Stimulated activated CD4-positive, alpha-beta T cell treated with anti-CD3 and anti-CD28 coated beads, Interleukin-12 subunit alpha, Interleukin-12 subunit beta, amount 100 ng/mL, for 4 hours (primary cell): ENCODE measurements around the gene SCRN1.
"Not testable (repeated sequence)": the region's sequence is repeated elsewhere in the genome, so short reads cannot be mapped to it uniquely, and the experiment has no call there.

Experiments used
- DNase-seq: peaks from one replicate; pipeline ENCODE4 v3.0.0-alpha.2; 2020

Gene SCRN1

GRCh38 chr7:29965030-29965429, 24.6 kb downstream of the SCRN1 start:
- no peak for DNase-seq

- DNase-seq: no peak
Measured at GRCh38 chr7:29962035-29962434, 27.6 kb downstream of the SCRN1 start.

- not testable (repeated sequence) for DNase-seq
Measured at GRCh38 chr7:29961611-29962010, 28.0 kb downstream of the SCRN1 start.

GRCh38 chr7:29958667-29959358, 30.8 kb downstream of the SCRN1 start:
- no peak for DNase-seq

GRCh38 chr7:29957521-29958310, 31.9 kb downstream of the SCRN1 start:
- no peak for DNase-seq

- no peak for DNase-seq
Measured at GRCh38 chr7:29956487-29956836, 33.1 kb downstream of the SCRN1 start.

- DNase-seq: no peak
Measured at GRCh38 chr7:29955799-29956486, 33.7 kb downstream of the SCRN1 start.

GRCh38 chr7:29955075-29955792, 34.4 kb downstream of the SCRN1 start:
- no peak for DNase-seq

- DNase-seq: no peak
Measured at GRCh38 chr7:29953726-29954347, 35.8 kb downstream of the SCRN1 start.

GRCh38 chr7:29951206-29951605, 38.4 kb downstream of the SCRN1 start:
- DNase-seq: no peak

GRCh38 chr7:29950480-29950879, 39.1 kb downstream of the SCRN1 start:
- no peak for DNase-seq

- no peak for DNase-seq
Measured at GRCh38 chr7:29948587-29948986, 41.0 kb downstream of the SCRN1 start.

- DNase-seq: no peak
Measured at GRCh38 chr7:29946428-29947186, 43.0 kb downstream of the SCRN1 start.

- no peak for DNase-seq
Measured at GRCh38 chr7:29945259-29945809, 44.3 kb downstream of the SCRN1 start.

- no peak for DNase-seq
Measured at GRCh38 chr7:29940199-29940598, 49.4 kb downstream of the SCRN1 start.

- DNase-seq: no peak
Measured at GRCh38 chr7:29937132-29937531, 52.5 kb downstream of the SCRN1 start.

- no peak for DNase-seq
Measured at GRCh38 chr7:29935111-29935510, 54.5 kb downstream of the SCRN1 start.

- no peak for DNase-seq
Measured at GRCh38 chr7:29929018-29929807, 60.4 kb downstream of the SCRN1 start.

GRCh38 chr7:29926741-29927140, 62.9 kb downstream of the SCRN1 start:
- no peak for DNase-seq

- no peak for DNase-seq
Measured at GRCh38 chr7:29926216-29926615, 63.4 kb downstream of the SCRN1 start.

GRCh38 chr7:29924684-29925083, 64.9 kb downstream of the SCRN1 start:
- no peak for DNase-seq
